K562 (cell line): ENCODE data around the gene ITPKB. TPM values are rescaled to one million over a fixed set of nuclear protein-coding genes. Genes with fewer than 3 reads are reported as not detected.

Source experiments
- ATAC-seq: fragments of 200-7000 bp; cut with Tn5 transposase; 3 replicates; pipeline ENCODE4 v1.9.1; 2020; ENCODE audit warnings: moderate library complexity
- BruUV-seq: library from RNA; stranded (reverse); fragments of 400-500 nt; replicated peaks from 2 replicates; lab custom pipeline; 2021; lab: Mats Ljungman, UMichigan
- CTCF ChIA-PET: fragments of 300-600 bp; formaldehyde crosslinking; extraction: SDS; loops from one replicate; lab custom pipeline; 2021; ENCODE audit warnings: low intra/inter-chr PET ratio; lab: Yijun Ruan, JAX
- POLR2A ChIA-PET: fragments of 300-600, 350-650 bp; sonication (Branson Sonifier 250); formaldehyde crosslinking; extraction: SDS; loops from one replicate; lab custom pipeline; 2021; ENCODE audit warnings: antibody characterized with exemption, inconsistent platforms; lab: Yijun Ruan, JAX
- DNase-seq, 4 experiments: peaks; one replicate each; pipeline versions ENCODE4 v3.0.0 to v3.0.0-alpha.2; 2011 to 2018; ENCODE audit warnings: low spot score in 3 of 4, mixed read lengths in 3 of 4; ENCODE audit errors: extremely low read depth in 1 of 4
- FAIRE-seq: peaks from 2 replicates; lab custom pipeline; 2011; peaks lifted over from hg19 to GRCh38; lab: Jason Lieb, UNC
- H2AFZ ChIP-seq: 2 replicates; pipeline ENCODE4 v1.6.0; 2011; ENCODE audit warnings: low read depth, low read length, control low read depth, inconsistent platforms
- H3K27ac ChIP-seq: fragments of 200-600 bp; 3 replicates; pipeline ENCODE4 v1.8.0; 2011; ENCODE audit warnings: low read depth, mild to moderate bottlenecking, control low read depth, inconsistent platforms, low read length, moderate library complexity, mixed read lengths; ENCODE audit errors: extremely low read depth
- H3K27me3 ChIP-seq, 2 experiments: fragments of 300-600 bp in 1 of 2; 2 replicates in 1 of 2; 3 replicates in 1 of 2; pipeline versions ENCODE4 v1.6.0 to v1.8.0; 2011; ENCODE audit warnings: inconsistent platforms in 2 of 2, low read length in 2 of 2, mild to moderate bottlenecking in 1 of 2, mixed read lengths in 1 of 2, moderate library complexity in 1 of 2; ENCODE audit not compliant: control insufficient read depth in 2 of 2, insufficient read depth in 2 of 2
- H3K36me3 ChIP-seq: fragments of 300-600 bp; 3 replicates; pipeline ENCODE4 v1.8.0; 2011; ENCODE audit warnings: mild to moderate bottlenecking, low read length, inconsistent platforms; ENCODE audit not compliant: control insufficient read depth, insufficient read depth
- H3K4me1 ChIP-seq, 2 experiments: fragments of 200-600 bp in 1 of 2; replicated peaks in 1 of 2; 2 replicates in 1 of 2; 3 replicates in 1 of 2; pipeline versions ENCODE4 v1.5.1 to v1.8.0; 2011; ENCODE audit warnings: inconsistent platforms in 2 of 2, low read length in 2 of 2, mild to moderate bottlenecking in 1 of 2, mixed read lengths in 1 of 2, moderate library complexity in 1 of 2; ENCODE audit not compliant: control insufficient read depth in 2 of 2, insufficient read depth in 2 of 2
- H3K4me2 ChIP-seq: 2 replicates; pipeline ENCODE4 v1.6.1; 2011; ENCODE audit warnings: low read length, control low read depth, inconsistent platforms, mixed read lengths; ENCODE audit not compliant: insufficient read depth
- H3K4me3 ChIP-seq: fragments of 200-600 bp; sonication (generic), shearing (Covaris generic); 2 replicates; pipeline ENCODE4 v1.5.1; 2016; ENCODE audit warnings: control low read depth, inconsistent platforms
- H3K79me2 ChIP-seq: fragments of 200-600 bp; 3 replicates; pipeline ENCODE4 v1.8.0; 2011; ENCODE audit warnings: low read length, inconsistent platforms; ENCODE audit not compliant: control insufficient read depth, insufficient read depth
- H3K9ac ChIP-seq, 2 experiments: 2 replicates each; pipeline versions ENCODE4 v1.6.0 to v1.6.1; 2011; ENCODE audit warnings: low read depth in 2 of 2, low read length in 2 of 2, control low read depth in 1 of 2, inconsistent platforms in 1 of 2, mild to moderate bottlenecking in 1 of 2, mixed read lengths in 1 of 2; ENCODE audit not compliant: insufficient read depth in 1 of 2
- H3K9me1 ChIP-seq: one replicate; pipeline ENCODE4 v1.6.0; 2011; ENCODE audit warnings: inconsistent platforms, mild to moderate bottlenecking, low read length, moderate library complexity; ENCODE audit not compliant: control insufficient read depth, insufficient read depth
- H3K9me3 ChIP-seq: replicated peaks from 2 replicates; pipeline ENCODE4 v1.5.1; 2011; ENCODE audit warnings: low read depth, low read length, inconsistent platforms; ENCODE audit not compliant: control insufficient read depth, insufficient read depth
- H4K20me1 ChIP-seq: replicated peaks from 2 replicates; pipeline ENCODE4 v1.6.1; 2011; ENCODE audit warnings: low read length, inconsistent platforms, mixed read lengths; ENCODE audit not compliant: control insufficient read depth, insufficient read depth
- GABPA ChIP-seq: fragments of 200-800 bp; sonication (Bioruptor generic); conservative IDR thresholded peaks from 2 replicates; pipeline ENCODE4 v1.6.1; 2016; ENCODE audit warnings: low read depth, missing genetic modification characterization, missing compliant biosample characterization
- GTF2A2 ChIP-seq: IDR thresholded peaks from 2 replicates; pipeline ENCODE4 v1.6.1; 2016; ENCODE audit warnings: mild to moderate bottlenecking, missing genetic modification characterization, missing compliant biosample characterization
- ILK ChIP-seq: fragments of 450-650 bp; IDR thresholded peaks from 2 replicates; pipeline ENCODE4 v1.6.1; 2016; ENCODE audit warnings: missing genetic modification characterization, low read depth, mild to moderate bottlenecking, missing compliant biosample characterization, moderate library complexity, borderline replicate concordance
- KLF16 ChIP-seq: IDR thresholded peaks from 2 replicates; pipeline ENCODE4 v1.6.1; 2016; ENCODE audit warnings: antibody characterized with exemption
- NCOA2 ChIP-seq, 2 experiments: fragments of 450-650 bp; IDR thresholded peaks; 2 replicates each; pipeline ENCODE4 v1.6.1; 2018; ENCODE audit warnings: mild to moderate bottlenecking in 2 of 2, moderate library complexity in 1 of 2; ENCODE audit not compliant: partially characterized antibody in 2 of 2
- PTBP1 ChIP-seq: fragments of 200-400 bp; formaldehyde crosslinking; IDR thresholded peaks from 2 replicates; pipeline ENCODE4 v1.6.1; 2017; ENCODE audit warnings: low read depth, low read length
- TARDBP ChIP-seq: fragments of 450-650 bp; IDR thresholded peaks from 2 replicates; pipeline ENCODE4 v1.6.1; 2016
- TCF3 ChIP-seq: sonication (generic); formaldehyde crosslinking; IDR thresholded peaks from 2 replicates; pipeline ENCODE4 v1.4.0; 2020; ENCODE audit warnings: mild to moderate bottlenecking, missing genetic modification reagents
- WGBS: fragments of 100-300 bp; shearing (Covaris generic); methylation state at CpG from one replicate; pipeline ENCODE4 v1.1.6; 2016; ENCODE audit warnings: low coverage, mixed read lengths; ENCODE audit not compliant: insufficient coverage; ENCODE audit errors: missing lambda C conversion rate; 5-methylcytosine and 5-hydroxymethylcytosine counted together
- in situ Hi-C: fragments of 300-500 bp; cut with MboI; formaldehyde crosslinking; loops from 4 replicates; pipeline ENCODE4 v1.15.0; 2018; ENCODE audit warnings: inconsistent platforms, mixed read lengths
- intact Hi-C: fragments of 100-400 bp; cut with micrococcal nuclease; formaldehyde crosslinking; loops from 2 replicates; pipeline ENCODE4 v1.14.2; 2022
- polyA plus RNA-seq, 8 experiments: library from polyadenylated mRNA; depleted of rRNA in 4 of 8; stranded (reverse) in 5 of 8; unstranded in 3 of 8; fragments of >200 nt; fragmentation: Nextera tagmentation in 2 of 8; fragmentation: Illumina TruSeq in 1 of 8; extraction: Ambion mirVana in 2 of 8; extraction: Trizol in 1 of 8; gene quantifications; 2 replicates each; pipeline versions ENCODE4 v1.2.1 to v1.2.3, GENCODE V29; 2011 to 2014; ENCODE audit warnings: inconsistent platforms in 1 of 8, missing spikeins in 1 of 8
- total RNA-seq, 7 experiments: library from RNA; depleted of rRNA in 6 of 7; stranded (reverse); fragments of >200 nt in 6 of 7; fragmentation: Illumina TruSeq in 2 of 7; extraction: Trizol in 2 of 7; gene quantifications; 2 replicates each; pipeline versions ENCODE4 v1.2.1 to v1.2.3, GENCODE V29; 2011 to 2021; ENCODE audit warnings: low replicate concordance in 1 of 7
- TF ChIP-seq, protein P1 (sequence below): fragments of 250-450 bp; sonication (Bioruptor Pico); IDR thresholded peaks from 2 replicates; pipeline ENCODE4 v1.8.0; 2021; ENCODE audit warnings: mild to moderate bottlenecking, moderate library complexity
- TF ChIP-seq, protein P2 (sequence below): fragments of 450-650 bp; conservative IDR thresholded peaks from 2 replicates; pipeline ENCODE4 v1.6.1; 2016; ENCODE audit warnings: missing genetic modification characterization, low read depth, mild to moderate bottlenecking, missing compliant biosample characterization, moderate library complexity
- TF ChIP-seq, protein P3 (sequence below): sonication (generic); formaldehyde crosslinking; IDR thresholded peaks from 2 replicates; pipeline ENCODE4 v1.5.0; 2020; ENCODE audit warnings: missing genetic modification reagents
- TF ChIP-seq, protein P4 (sequence below): fragments of 450-650 bp; formaldehyde crosslinking; IDR thresholded peaks from 2 replicates; pipeline ENCODE4 v1.4.0; 2020; ENCODE audit warnings: mild to moderate bottlenecking, mixed read lengths

The ITPKB gene
- total and polyA plus RNA-seq, 9 of the 15 experiments (the other 6 are each of a cell fraction or from before 2014, with no cell fraction given): 0.01 to 0.22 TPM; not detected in 7

DNA sequence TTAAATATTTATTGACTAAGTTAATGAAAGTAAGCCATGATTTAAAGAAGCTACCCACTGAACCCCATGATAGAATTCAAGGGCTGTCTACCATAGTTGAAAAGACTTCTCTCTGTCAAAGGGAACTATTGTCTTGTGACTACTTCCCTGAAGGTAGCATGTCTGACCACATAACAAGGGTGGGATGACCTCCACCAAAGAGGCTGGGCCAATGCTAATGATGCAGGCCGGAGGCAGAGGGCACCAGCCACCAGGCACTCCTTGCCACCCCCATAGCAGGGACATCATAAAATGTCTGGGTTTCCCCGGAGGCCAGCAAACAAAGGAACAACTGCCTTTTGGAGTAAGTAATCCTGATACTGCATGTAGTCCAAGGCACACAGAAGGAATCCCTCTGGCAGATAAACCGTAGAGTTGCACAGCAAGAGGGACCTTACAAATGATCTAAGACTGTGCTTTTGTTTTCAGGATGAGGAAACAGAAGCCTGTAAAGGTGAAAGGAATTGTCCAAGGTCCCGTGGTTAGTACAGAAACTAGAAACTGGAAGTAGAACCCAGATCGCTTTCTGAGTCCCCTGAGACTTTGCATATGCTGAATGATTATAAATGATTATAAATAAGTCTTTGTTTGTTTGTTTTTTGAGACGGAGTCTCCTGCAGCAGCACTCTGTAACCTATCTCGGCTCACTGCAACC, 33.5 kb upstream of the ITPKB start:
- Histone ChIP-seq H3K36me3 (no peaks in the 10 kb centered on the region), H4K20me1 (no peaks in the 10 kb centered on the region), H3K4me3 (no peak overlapping the region), H2AFZ (no peak overlapping the region), H3K4me2 (no peak overlapping the region), H3K9me3 (no peaks in the 10 kb centered on the region), H3K9me1 (no peaks in the 10 kb centered on the region), H3K4me1 (no peaks in the 10 kb centered on the region), H3K27me3 (peaks cover 24 to 41% of the 10 kb centered on the region in 2 experiments), H3K9ac (no peak overlapping the region), H3K27ac (no peak overlapping the region), H3K79me2 (no peaks in the 10 kb centered on the region)
- WGBS: 2% methylated on average over 7 of the region's 7 CpGs
- no TSS peak for BruUV-seq
- no peak for FAIRE-seq
- in situ Hi-C loops: no loop called here
- ChIA-PET CTCF (no interaction called here), POLR2A (no interaction called here)
- TF ChIP-seq, protein P1, sequence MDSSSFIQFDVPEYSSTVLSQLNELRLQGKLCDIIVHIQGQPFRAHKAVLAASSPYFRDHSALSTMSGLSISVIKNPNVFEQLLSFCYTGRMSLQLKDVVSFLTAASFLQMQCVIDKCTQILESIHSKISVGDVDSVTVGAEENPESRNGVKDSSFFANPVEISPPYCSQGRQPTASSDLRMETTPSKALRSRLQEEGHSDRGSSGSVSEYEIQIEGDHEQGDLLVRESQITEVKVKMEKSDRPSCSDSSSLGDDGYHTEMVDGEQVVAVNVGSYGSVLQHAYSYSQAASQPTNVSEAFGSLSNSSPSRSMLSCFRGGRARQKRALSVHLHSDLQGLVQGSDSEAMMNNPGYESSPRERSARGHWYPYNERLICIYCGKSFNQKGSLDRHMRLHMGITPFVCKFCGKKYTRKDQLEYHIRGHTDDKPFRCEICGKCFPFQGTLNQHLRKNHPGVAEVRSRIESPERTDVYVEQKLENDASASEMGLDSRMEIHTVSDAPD (CRISPR knock-in tag): no peak
- TF ChIP-seq, protein P2, sequence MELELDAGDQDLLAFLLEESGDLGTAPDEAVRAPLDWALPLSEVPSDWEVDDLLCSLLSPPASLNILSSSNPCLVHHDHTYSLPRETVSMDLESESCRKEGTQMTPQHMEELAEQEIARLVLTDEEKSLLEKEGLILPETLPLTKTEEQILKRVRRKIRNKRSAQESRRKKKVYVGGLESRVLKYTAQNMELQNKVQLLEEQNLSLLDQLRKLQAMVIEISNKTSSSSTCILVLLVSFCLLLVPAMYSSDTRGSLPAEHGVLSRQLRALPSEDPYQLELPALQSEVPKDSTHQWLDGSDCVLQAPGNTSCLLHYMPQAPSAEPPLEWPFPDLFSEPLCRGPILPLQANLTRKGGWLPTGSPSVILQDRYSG (tag): no peak
- TF ChIP-seq GTF2A2 (tag) (no peak), NCOA2 (IDR thresholded peaks at IDR 0.05; ENCODE audit: partially characterized antibody in 2 of 2) (no peak), PTBP1 (no peak), ILK (tag) (no peak), KLF16 (no peak), GABPA (no peak), TCF3 (no peak), TARDBP (no peak)
- TF ChIP-seq, protein P3, sequence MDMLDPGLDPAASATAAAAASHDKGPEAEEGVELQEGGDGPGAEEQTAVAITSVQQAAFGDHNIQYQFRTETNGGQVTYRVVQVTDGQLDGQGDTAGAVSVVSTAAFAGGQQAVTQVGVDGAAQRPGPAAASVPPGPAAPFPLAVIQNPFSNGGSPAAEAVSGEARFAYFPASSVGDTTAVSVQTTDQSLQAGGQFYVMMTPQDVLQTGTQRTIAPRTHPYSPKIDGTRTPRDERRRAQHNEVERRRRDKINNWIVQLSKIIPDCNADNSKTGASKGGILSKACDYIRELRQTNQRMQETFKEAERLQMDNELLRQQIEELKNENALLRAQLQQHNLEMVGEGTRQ (CRISPR knock-in tag): no peak
- TF ChIP-seq, protein P4, sequence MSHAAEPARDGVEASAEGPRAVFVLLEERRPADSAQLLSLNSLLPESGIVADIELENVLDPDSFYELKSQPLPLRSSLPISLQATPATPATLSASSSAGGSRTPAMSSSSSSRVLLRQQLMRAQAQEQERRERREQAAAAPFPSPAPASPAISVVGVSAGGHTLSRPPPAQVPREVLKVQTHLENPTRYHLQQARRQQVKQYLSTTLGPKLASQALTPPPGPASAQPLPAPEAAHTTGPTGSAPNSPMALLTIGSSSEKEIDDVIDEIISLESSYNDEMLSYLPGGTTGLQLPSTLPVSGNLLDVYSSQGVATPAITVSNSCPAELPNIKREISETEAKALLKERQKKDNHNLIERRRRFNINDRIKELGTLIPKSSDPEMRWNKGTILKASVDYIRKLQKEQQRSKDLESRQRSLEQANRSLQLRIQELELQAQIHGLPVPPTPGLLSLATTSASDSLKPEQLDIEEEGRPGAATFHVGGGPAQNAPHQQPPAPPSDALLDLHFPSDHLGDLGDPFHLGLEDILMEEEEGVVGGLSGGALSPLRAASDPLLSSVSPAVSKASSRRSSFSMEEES (CRISPR knock-in tag): no peak
- intact Hi-C loops: no loop called here
- no peak for ATAC-seq
- DNase-seq: no peak
